D721Med (cell line): ENCODE data around the gene CD7.
A peak's percentile ranks its signal among the peaks of the same experiment; 100 is the strongest.

Source experiments
- DNase-seq: peaks from one replicate; pipeline ENCODE4 v3.0.0; 2011; ENCODE audit warnings: low spot score; ENCODE audit not compliant: insufficient read length
- FAIRE-seq: peaks from 2 replicates; lab custom pipeline; 2011; peaks lifted over from hg19 to GRCh38; lab: Jason Lieb, UNC
- TF ChIP-seq, protein P1 (sequence below): IDR thresholded peaks from 2 replicates; pipeline ENCODE4 v1.5.1; 2012; ENCODE audit warnings: mild to moderate bottlenecking, control low read depth; ENCODE audit not compliant: insufficient read depth; ENCODE audit errors: missing control alignments

Gene CD7

DNA sequence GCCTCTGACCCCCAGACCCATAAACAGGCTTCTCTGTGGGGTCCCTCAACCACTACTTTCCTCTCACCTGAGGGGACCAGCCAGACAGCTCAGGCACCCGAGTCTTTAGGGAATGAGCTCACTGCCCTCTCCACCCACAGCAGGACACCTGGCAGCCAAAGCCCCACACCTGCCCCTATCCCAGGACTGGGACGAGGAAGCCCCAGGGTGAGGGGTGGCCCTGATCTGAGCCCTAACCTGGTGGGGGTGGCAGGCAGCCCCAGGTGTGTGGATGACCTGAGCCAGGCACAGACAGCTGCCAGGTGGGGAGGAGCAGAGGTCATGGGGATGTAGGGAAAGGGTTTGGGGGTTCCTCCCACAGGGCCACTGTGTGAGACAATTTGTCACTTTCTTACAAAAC is 40.0 kb upstream of the CD7 start:
- no peak for DNase-seq
- TF ChIP-seq, protein P1, sequence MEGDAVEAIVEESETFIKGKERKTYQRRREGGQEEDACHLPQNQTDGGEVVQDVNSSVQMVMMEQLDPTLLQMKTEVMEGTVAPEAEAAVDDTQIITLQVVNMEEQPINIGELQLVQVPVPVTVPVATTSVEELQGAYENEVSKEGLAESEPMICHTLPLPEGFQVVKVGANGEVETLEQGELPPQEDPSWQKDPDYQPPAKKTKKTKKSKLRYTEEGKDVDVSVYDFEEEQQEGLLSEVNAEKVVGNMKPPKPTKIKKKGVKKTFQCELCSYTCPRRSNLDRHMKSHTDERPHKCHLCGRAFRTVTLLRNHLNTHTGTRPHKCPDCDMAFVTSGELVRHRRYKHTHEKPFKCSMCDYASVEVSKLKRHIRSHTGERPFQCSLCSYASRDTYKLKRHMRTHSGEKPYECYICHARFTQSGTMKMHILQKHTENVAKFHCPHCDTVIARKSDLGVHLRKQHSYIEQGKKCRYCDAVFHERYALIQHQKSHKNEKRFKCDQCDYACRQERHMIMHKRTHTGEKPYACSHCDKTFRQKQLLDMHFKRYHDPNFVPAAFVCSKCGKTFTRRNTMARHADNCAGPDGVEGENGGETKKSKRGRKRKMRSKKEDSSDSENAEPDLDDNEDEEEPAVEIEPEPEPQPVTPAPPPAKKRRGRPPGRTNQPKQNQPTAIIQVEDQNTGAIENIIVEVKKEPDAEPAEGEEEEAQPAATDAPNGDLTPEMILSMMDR: no peak
- no peak for FAIRE-seq

DNA sequence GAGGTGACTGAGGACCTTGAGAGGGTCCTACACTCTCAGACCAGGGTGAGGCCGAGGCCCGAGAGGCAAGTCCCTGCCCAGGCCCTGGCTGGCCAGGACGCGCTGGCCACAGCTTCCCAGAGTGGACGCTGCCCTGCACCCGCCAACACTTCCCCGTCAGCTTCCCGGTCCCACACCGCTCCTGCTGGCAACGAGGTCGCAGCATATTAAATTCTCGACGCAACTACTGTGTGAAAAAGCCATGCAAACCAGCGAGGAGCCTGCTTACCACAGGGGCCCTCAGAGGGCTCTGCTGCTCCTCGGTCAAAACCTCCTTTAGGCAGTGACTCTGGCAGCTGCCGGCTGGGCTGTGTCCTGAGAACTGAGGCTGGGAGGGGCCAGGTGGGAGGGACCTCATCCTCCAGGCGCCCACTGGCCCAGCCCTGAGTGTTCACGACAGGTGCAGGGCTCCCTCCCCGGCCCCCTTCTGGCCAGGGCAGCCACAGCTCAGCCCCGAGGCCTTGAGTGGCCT is 39.5 kb upstream of the CD7 start:
- DNase-seq (no peak), FAIRE-seq (no peak)
- TF ChIP-seq, protein P1: no peak

DNA sequence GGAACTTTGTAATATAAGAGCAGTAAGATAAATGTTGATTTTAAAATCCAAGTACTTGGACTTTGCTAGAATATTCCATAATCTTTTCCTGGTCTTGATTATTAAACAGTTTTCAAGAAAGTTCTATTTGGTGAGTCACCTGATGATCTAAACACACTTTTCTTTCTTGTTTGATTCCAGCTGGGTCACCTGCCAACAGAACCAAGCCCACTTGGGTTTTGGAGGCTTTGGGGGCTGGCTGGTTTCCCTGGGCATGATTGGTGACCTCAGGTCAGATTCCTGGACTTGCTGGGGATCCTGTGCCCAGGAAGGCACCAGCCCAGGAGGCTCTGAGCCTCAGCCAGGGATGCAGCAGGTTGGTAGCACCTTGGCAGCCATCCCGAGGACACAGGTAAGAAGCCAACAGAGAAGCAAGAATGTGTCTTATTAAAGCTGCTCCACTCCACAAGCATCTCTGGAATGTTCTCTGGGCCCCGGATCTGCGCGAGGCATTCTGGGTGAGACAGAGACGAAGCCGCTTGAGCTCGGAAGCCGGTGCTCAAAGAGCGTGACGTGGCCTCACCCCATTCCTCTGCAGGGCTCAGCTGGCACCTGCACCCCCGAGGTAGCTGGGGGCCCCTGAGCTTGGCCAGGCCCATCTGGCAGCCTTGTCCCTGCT is 38.5 kb upstream of the CD7 start:
- TF ChIP-seq, protein P1: no peak
- DNase-seq: no peak
- no peak for FAIRE-seq

DNA sequence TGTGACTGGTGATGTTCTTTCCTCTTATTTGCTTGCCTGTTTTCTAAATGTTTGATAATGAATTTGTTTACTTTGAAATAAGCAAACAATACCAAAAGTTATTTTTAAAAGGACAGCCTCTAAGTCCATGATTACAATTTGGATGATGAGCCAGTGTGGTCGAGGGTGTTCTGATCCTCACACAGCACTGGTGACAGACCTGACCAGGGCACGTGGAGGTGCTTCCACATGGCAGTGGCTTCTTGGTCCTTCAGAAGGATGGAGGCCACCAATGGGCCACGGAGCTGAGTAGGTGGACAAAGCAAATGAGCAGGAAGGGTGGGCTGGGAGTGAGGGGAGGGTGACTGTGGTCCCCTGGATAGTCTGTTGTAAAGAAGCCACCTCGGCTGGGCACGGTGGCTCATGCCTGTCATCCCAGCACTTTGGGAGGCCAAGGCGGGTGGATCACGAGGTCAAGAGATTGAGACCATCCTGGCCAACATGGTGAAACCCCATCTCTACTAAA is 37.4 kb upstream of the CD7 start:
- TF ChIP-seq, protein P1: no peak
- no peak for DNase-seq
- no peak for FAIRE-seq

DNA sequence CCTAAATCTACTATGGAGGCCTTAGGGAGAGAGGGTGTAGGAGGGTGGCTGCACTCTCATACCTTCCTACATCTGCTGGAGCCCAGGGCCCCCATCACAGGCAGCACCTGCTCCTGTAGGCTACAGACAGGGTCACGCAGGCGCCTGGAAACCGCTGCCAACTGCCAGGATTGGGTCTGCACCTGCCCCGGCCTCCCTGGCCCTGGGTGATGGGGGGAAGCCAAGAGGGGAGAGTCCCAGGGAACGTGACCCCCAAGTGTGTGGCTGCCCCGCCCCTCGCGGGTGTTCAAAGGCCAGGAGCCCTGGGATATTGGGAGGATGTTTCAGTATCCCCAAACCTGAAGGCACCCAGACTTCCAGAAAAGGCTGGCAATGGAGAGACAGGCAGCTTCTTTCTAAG is 36.1 kb upstream of the CD7 start:
- TF ChIP-seq, protein P1: no peak
- no peak for FAIRE-seq
- DNase-seq: no peak

DNA sequence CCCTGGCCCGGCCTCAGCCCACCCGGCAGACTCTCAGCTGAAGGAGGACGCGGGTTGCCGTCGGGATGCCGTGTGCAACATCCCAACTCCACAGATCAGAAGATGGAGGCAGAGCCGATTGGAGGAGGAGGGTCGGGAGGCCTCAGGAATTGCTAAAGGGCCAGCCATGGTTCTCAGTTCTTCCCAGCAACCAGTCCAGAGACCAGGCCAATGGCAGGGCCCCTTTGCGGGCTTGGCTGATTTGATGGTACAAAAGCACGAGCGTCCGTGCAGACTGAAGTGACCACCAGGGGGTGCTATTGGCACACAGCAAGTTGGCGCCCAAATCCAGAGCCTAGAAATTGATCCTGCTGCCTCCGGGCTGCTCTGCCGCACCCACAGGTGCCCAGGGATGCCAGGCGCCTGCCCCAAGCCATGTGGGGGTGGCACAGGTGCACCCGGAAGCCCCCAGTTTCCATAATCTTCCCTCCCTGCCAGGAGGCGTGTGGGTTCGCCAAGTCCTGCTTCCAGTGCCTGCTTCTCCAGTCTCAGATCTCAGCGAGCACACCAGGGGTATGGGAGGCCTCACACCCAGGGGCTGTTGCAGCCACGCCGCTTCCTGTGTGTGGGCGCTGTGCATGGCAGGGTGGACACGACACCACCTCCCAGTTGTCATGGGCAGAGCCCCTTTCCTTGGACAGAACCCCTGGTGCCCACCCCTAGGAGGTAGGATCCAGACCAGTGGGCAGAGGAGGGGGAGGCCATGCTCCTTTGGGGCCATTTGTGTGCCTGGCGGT is 34.5 kb upstream of the CD7 start:
- peak; percentile 89 for DNase-seq
- TF ChIP-seq, protein P1: peak; percentile 99
- FAIRE-seq: no peak
